A673 (cell line): ENCODE data around the gene CDHR1. TPM values are rescaled to one million over a fixed set of nuclear protein-coding genes. Genes with fewer than 3 reads are reported as not detected.
A peak's percentile ranks its signal among the peaks of the same experiment; 100 is the strongest.

Experiments used
- BruUV-seq: library from RNA; stranded (reverse); fragments of 400-500 nt; replicated peaks from 2 replicates; lab custom pipeline; 2021; lab: Mats Ljungman, UMichigan
- CTCF ChIA-PET: fragments of 300-600 bp; sonication (Branson Sonifier 250); formaldehyde crosslinking; loops from one replicate; lab custom pipeline; 2022; ENCODE audit warnings: antibody characterized with exemption; lab: Charles Lee
- POLR2A ChIA-PET: fragments of 300-600 bp; sonication (Branson Sonifier 250); formaldehyde crosslinking; loops from one replicate; lab custom pipeline; 2022; ENCODE audit warnings: antibody characterized with exemption; ENCODE audit not compliant: low non-redundant PET; lab: Charles Lee
- DNase-seq: peaks from one replicate; pipeline ENCODE4 v3.0.0-alpha.2; 2015; ENCODE audit warnings: low spot score
- H3K27ac ChIP-seq: fragments of 200-600 bp; sonication (generic); 2 replicates; pipeline ENCODE4 v1.5.1; 2016; ENCODE audit warnings: mixed run types, low read depth, mild to moderate bottlenecking, mixed read lengths, antibody characterized with exemption, low read length; ENCODE audit not compliant: poor library complexity, severe bottlenecking
- H3K27me3 ChIP-seq: fragments of 200-600 bp; sonication (generic); replicated peaks from 2 replicates; pipeline ENCODE4 v1.6.1; 2017; ENCODE audit warnings: mixed run types, low read depth, mild to moderate bottlenecking, mixed read lengths, antibody characterized with exemption, low read length; ENCODE audit not compliant: insufficient read depth, poor library complexity
- H3K36me3 ChIP-seq: fragments of 200-600 bp; sonication (generic); 2 replicates; pipeline ENCODE4 v1.6.1; 2016; ENCODE audit warnings: mixed run types, mild to moderate bottlenecking, mixed read lengths, antibody characterized with exemption, low read length; ENCODE audit not compliant: insufficient read depth, poor library complexity, severe bottlenecking
- H3K4me1 ChIP-seq: fragments of 200-600 bp; sonication (generic); 2 replicates; pipeline ENCODE4 v1.6.1; 2017; ENCODE audit warnings: mixed run types, mild to moderate bottlenecking, mixed read lengths, antibody characterized with exemption, low read length; ENCODE audit not compliant: insufficient read depth, poor library complexity, severe bottlenecking
- H3K4me3 ChIP-seq: fragments of 200-600 bp; sonication (generic); 2 replicates; pipeline ENCODE4 v1.5.1; 2016; ENCODE audit warnings: low read depth, mixed run types, mild to moderate bottlenecking, mixed read lengths, low read length; ENCODE audit not compliant: poor library complexity, severe bottlenecking
- H3K9me3 ChIP-seq: fragments of 200-600 bp; sonication (generic); 2 replicates; pipeline ENCODE4 v1.6.1; 2016; ENCODE audit warnings: mixed run types, low read depth, mild to moderate bottlenecking, mixed read lengths, antibody characterized with exemption, low read length; ENCODE audit not compliant: poor library complexity, severe bottlenecking
- EZH2 ChIP-seq: fragments of 200-600 bp; sonication (generic); IDR thresholded peaks from 2 replicates; pipeline ENCODE4 v1.6.1; 2017; ENCODE audit warnings: borderline replicate concordance, low read depth, mild to moderate bottlenecking, mixed read lengths, antibody characterized with exemption, low read length; ENCODE audit not compliant: poor library complexity, severe bottlenecking
- intact Hi-C: fragments of 100-400 bp; cut with micrococcal nuclease; formaldehyde crosslinking; loops from one replicate; pipeline ENCODE4 v1.10.0; 2022; ENCODE audit not compliant: unreplicated experiment
- total RNA-seq: library from RNA; stranded (reverse); gene quantifications from 2 replicates; pipeline ENCODE4 v1.2.3, GENCODE V29; 2021
- TF ChIP-seq, protein P1 (sequence below): fragments of 300-800, 200-600 bp; sonication (generic); conservative IDR thresholded peaks from 2 replicates; pipeline ENCODE4 v1.5.1; 2017; ENCODE audit warnings: low read depth, mild to moderate bottlenecking, antibody characterized with exemption, low read length, moderate library complexity, mixed read lengths

CDHR1 gene
- total RNA-seq, 1 experiment from 2014 or later: not detected

DNA sequence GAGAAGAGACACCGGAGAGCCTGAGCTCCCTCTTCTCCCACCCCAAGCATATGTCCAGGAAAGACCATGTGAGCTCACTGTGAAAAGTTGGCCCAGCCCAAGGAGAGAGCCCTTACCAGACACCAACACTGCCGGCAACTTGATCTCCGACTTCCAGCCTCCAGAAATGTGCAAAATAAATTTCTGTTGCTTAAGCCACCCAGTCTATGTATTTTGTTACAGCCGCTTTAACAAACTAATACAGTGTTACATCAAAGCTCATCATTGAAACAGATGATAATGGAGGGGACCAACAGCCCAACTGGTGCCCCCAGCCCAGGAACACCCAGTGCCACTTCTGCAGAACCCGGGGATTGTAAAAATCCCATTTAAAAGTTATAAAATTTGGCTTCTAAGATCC is 69.4 kb downstream of the CDHR1 start:
- intact Hi-C loops: loop anchor here (2.0 to 5.0 kb wide), 2 partner anchors 107 to 454 kb away; no protein-coding TSS in a partner anchor
- Histone ChIP-seq H3K27ac (no peak overlapping the region), H3K9me3 (no peaks in the 10 kb centered on the region), H3K4me1 (no peaks in the 10 kb centered on the region), H3K27me3 (peaks cover 3% of the 10 kb centered on the region), H3K4me3 (no peak overlapping the region), H3K36me3 (no peaks in the 10 kb centered on the region)
- ChIA-PET CTCF (interaction anchor here (0.7 to 1.8 kb wide), 2 partner anchors 274 to 276 kb away, joined by 3 to 19 read pairs; no protein-coding TSS in a partner anchor), POLR2A (no interaction called here)
- DNase-seq: no peak
- no TSS peak for BruUV-seq
- TF ChIP-seq EZH2: no peak
- TF ChIP-seq, protein P1, sequence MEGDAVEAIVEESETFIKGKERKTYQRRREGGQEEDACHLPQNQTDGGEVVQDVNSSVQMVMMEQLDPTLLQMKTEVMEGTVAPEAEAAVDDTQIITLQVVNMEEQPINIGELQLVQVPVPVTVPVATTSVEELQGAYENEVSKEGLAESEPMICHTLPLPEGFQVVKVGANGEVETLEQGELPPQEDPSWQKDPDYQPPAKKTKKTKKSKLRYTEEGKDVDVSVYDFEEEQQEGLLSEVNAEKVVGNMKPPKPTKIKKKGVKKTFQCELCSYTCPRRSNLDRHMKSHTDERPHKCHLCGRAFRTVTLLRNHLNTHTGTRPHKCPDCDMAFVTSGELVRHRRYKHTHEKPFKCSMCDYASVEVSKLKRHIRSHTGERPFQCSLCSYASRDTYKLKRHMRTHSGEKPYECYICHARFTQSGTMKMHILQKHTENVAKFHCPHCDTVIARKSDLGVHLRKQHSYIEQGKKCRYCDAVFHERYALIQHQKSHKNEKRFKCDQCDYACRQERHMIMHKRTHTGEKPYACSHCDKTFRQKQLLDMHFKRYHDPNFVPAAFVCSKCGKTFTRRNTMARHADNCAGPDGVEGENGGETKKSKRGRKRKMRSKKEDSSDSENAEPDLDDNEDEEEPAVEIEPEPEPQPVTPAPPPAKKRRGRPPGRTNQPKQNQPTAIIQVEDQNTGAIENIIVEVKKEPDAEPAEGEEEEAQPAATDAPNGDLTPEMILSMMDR: no peak

DNA sequence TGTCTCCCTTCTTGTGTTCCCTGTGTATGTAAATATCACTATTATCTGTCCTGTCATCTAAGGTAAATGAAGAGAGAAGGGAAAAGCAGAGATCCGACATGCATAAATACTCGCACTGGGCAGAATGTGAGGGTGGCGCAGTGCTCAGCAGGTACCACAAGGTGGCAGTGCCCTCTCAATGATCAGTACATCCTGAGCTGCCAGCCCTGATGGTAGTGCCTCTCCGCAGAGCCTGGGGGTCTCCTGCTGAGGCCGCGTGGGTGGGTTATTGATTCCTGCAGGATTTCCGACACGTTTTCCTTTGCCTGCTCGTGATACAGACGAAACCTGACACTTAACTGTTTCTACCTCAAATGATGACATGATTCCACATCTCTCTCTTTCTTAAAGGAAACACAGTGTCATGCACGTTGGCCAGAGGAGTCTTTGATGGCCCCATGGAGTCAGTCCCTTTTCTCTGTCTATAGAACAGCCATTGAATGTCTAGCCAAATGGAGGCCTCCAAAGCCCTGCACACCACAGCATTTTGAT is 70.3 kb downstream of the CDHR1 start:
- Histone ChIP-seq H3K4me1 (no peaks in the 10 kb centered on the region), H3K27ac (no peak overlapping the region), H3K9me3 (no peaks in the 10 kb centered on the region), H3K27me3 (peaks cover 8% of the 10 kb centered on the region), H3K4me3 (no peak overlapping the region), H3K36me3 (no peaks in the 10 kb centered on the region)
- ChIA-PET CTCF (interaction anchor here (0.6 to 1.8 kb wide), 3 partner anchors 160 to 275 kb away, joined by 3 to 19 read pairs (median 4); no protein-coding TSS in a partner anchor), POLR2A (no interaction called here)
- no peak for TF ChIP-seq EZH2
- TF ChIP-seq, protein P1: peak; percentile 95
- peak; percentile 83 for DNase-seq
- intact Hi-C loops: loop anchor here (2.0 to 5.0 kb wide), 2 partner anchors 106 to 453 kb away; no protein-coding TSS in a partner anchor
- BruUV-seq: no TSS peak

DNA sequence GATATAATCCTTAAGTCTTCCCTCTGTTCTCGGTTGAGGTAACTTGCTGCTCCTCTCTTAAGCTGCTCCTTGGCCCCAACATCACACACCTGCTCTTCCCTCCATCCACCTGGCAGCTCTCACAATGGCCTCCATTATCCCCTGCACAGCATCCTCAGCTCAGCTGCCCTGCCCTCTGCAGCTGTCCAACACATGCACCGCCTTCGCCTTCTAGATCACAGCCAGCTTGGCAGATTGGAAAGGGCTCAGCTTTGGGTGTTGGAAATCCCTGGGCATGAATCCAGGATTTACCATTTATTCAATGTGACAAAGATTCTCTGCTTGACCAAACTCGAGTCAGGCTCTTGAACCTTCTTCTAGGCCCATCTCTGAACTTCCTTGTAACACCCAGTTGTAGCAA is 71.1 kb downstream of the CDHR1 start:
- POLR2A ChIA-PET: no interaction called here
- no peak for DNase-seq
- H3K27me3 ChIP-seq: peaks cover 10% of the 10 kb centered on the region
- no peak overlapping the region for H3K4me3 ChIP-seq
- TF ChIP-seq, protein P1: no peak
- TF ChIP-seq EZH2: no peak
- no peak overlapping the region for H3K27ac ChIP-seq
- no peaks in the 10 kb centered on the region for H3K9me3 ChIP-seq
- no peaks in the 10 kb centered on the region for H3K36me3 ChIP-seq
- CTCF ChIA-PET: interaction anchor here (3.4 kb wide), 1 partner anchor 273 kb away, joined by 55 read pairs; no protein-coding TSS in a partner anchor
- BruUV-seq: no TSS peak
- no peaks in the 10 kb centered on the region for H3K4me1 ChIP-seq
- intact Hi-C loops: loop anchor here (2.0 kb wide), 1 partner anchor 105 kb away; no protein-coding TSS in a partner anchor
